Loucy (cell line): ENCODE results near the gene ELOA.
A peak's percentile ranks its signal among the peaks of the same experiment; 100 is the strongest.

Source experiments
- H2AFZ ChIP-seq: fragments of 200-600 bp; sonication (generic); 2 replicates; pipeline ENCODE4 v1.6.0; 2016; ENCODE audit warnings: antibody characterized with exemption, mild to moderate bottlenecking, low read length, moderate library complexity
- H3F3A ChIP-seq: fragments of 200-600 bp; 2 replicates; pipeline ENCODE4 v1.6.0; 2016; ENCODE audit warnings: antibody characterized with exemption, low read depth, mild to moderate bottlenecking
- H3K27me3 ChIP-seq: fragments of 200-600 bp; sonication (generic); 2 replicates; pipeline ENCODE4 v1.6.1; 2014; ENCODE audit warnings: low read length, mild to moderate bottlenecking; ENCODE audit not compliant: insufficient read depth, poor library complexity, severe bottlenecking
- H3K36me3 ChIP-seq: fragments of 200-600 bp; sonication (generic); 2 replicates; pipeline ENCODE4 v1.6.1; 2016; ENCODE audit warnings: low read length; ENCODE audit not compliant: insufficient read depth
- H3K4me1 ChIP-seq: fragments of 200-600 bp; sonication (generic); 2 replicates; pipeline ENCODE4 v1.5.1; 2014; ENCODE audit warnings: low read length, mild to moderate bottlenecking; ENCODE audit not compliant: insufficient read depth, poor library complexity, severe bottlenecking
- H3K4me2 ChIP-seq: fragments of 200-600 bp; sonication (generic); 2 replicates; pipeline ENCODE4 v1.6.0; 2014; ENCODE audit warnings: antibody characterized with exemption, low read length, low read depth, mild to moderate bottlenecking; ENCODE audit not compliant: poor library complexity, severe bottlenecking
- H3K4me3 ChIP-seq: fragments of 200-600 bp; sonication (generic); 2 replicates; pipeline ENCODE4 v1.5.1; 2014; ENCODE audit warnings: low read length, mild to moderate bottlenecking, mixed read lengths; ENCODE audit not compliant: poor library complexity, severe bottlenecking
- H3K79me2 ChIP-seq: fragments of 200-600 bp; sonication (generic); 2 replicates; pipeline ENCODE4 v1.6.1; 2014; ENCODE audit warnings: low read length; ENCODE audit not compliant: insufficient read depth
- H3K9ac ChIP-seq: fragments of 200-600 bp; sonication (generic); 2 replicates; pipeline ENCODE4 v1.6.0; 2014; ENCODE audit warnings: mild to moderate bottlenecking, low read depth, low read length, moderate library complexity; ENCODE audit not compliant: poor library complexity, severe bottlenecking
- H3K9me2 ChIP-seq: fragments of 200-600 bp; sonication (generic); replicated peaks from 2 replicates; pipeline ENCODE4 v1.6.1; 2016; ENCODE audit warnings: low read depth, low read length, mixed read lengths
- H3K9me3 ChIP-seq: fragments of 200-600 bp; sonication (generic); 2 replicates; pipeline ENCODE4 v1.6.1; 2014; ENCODE audit warnings: mild to moderate bottlenecking, antibody characterized with exemption, low read length, low read depth; ENCODE audit not compliant: insufficient read depth
- H4K20me1 ChIP-seq: fragments of 200-600 bp; sonication (generic); 2 replicates; pipeline ENCODE4 v1.6.0; 2014; ENCODE audit warnings: antibody characterized with exemption, low read length, mild to moderate bottlenecking; ENCODE audit not compliant: insufficient read depth, poor library complexity, severe bottlenecking
- CTCF ChIP-seq: fragments of 200-600 bp; sonication (generic); conservative IDR thresholded peaks from 2 replicates; pipeline ENCODE4 v1.5.1; 2014; ENCODE audit warnings: mild to moderate bottlenecking, antibody characterized with exemption, low read length
- EZH2phosphoT487 ChIP-seq: fragments of 200-600 bp; IDR thresholded peaks from 2 replicates; pipeline ENCODE4 v1.6.1; 2018; ENCODE audit warnings: antibody characterized with exemption, mild to moderate bottlenecking, moderate library complexity, borderline replicate concordance

ELOA gene

GRCh38 chr1:23736437-23737134 is 6.7 kb upstream of the ELOA start:
- Histone ChIP-seq H3K27me3 (no peaks in the 10 kb centered on the region), H3K4me3 (no peak overlapping the region), H3K4me1 (no peaks in the 10 kb centered on the region), H3K4me2 (no peak overlapping the region), H3K9ac (no peak overlapping the region), H3K79me2 (no peaks in the 10 kb centered on the region), H4K20me1 (no peaks in the 10 kb centered on the region), H3K9me2 (no peaks in the 10 kb centered on the region), H3K36me3 (no peaks in the 10 kb centered on the region), H3F3A (no peaks in the 10 kb centered on the region), H3K9me3 (no peaks in the 10 kb centered on the region), H2AFZ (no peak overlapping the region)
- TF ChIP-seq EZH2phosphoT487 (no peak), CTCF (no peak)

- TF ChIP-seq CTCF = no peak
- no peak for TF ChIP-seq EZH2phosphoT487
- Histone ChIP-seq H3K79me2 (peaks cover 32% of the 10 kb centered on the region), H3K9me2 (no peaks in the 10 kb centered on the region), H3K9ac (no peak overlapping the region), H3K4me1 (peaks cover 20% of the 10 kb centered on the region), H3K36me3 (no peaks in the 10 kb centered on the region), H2AFZ (no peak overlapping the region), H3F3A (no peaks in the 10 kb centered on the region), H3K27me3 (no peaks in the 10 kb centered on the region), H3K9me3 (no peaks in the 10 kb centered on the region), H3K4me3 (no peak overlapping the region), H3K4me2 (no peak overlapping the region), H4K20me1 (peaks cover 32% of the 10 kb centered on the region)
Observed at GRCh38 chr1:23741609-23742008, 1.7 kb upstream of the ELOA start.

- Histone ChIP-seq H3K9me3 (no peaks in the 10 kb centered on the region), H3K9ac (peak overlapping the region; percentile 86), H3K36me3 (no peaks in the 10 kb centered on the region), H3F3A (no peaks in the 10 kb centered on the region), H3K9me2 (no peaks in the 10 kb centered on the region), H2AFZ (peak overlapping the region; percentile 91), H3K4me2 (peak overlapping the region; percentile 97), H3K4me1 (peaks cover 28% of the 10 kb centered on the region), H3K79me2 (peaks cover 44% of the 10 kb centered on the region), H4K20me1 (peaks cover 42% of the 10 kb centered on the region), H3K27me3 (no peaks in the 10 kb centered on the region), H3K4me3 (peak overlapping the region; percentile 89)
- TF ChIP-seq EZH2phosphoT487 = no peak
- TF ChIP-seq CTCF = no peak
Observed at GRCh38 chr1:23742670-23743286, 493 bp upstream of the ELOA start.
